IPS-NIHi11 (cell line): ENCODE measurements around the gene RRM2.

Experiments used
- DNase-seq: peaks from one replicate; pipeline ENCODE4 v3.0.0; 2012; ENCODE audit warnings: mixed read lengths, low spot score

Gene RRM2

GRCh38 chr2:10158681-10159080, 36.1 kb downstream of the RRM2 start:
- no peak for DNase-seq

- no peak for DNase-seq
Observed at GRCh38 chr2:10159086-10159485, 36.5 kb downstream of the RRM2 start.

- no peak for DNase-seq
Observed at GRCh38 chr2:10159581-10160131, 37.1 kb downstream of the RRM2 start.

GRCh38 chr2:10160203-10160955, 37.8 kb downstream of the RRM2 start:
- DNase-seq = no peak

GRCh38 chr2:10161206-10161931, 38.8 kb downstream of the RRM2 start:
- DNase-seq = no peak

- no peak for DNase-seq
Observed at GRCh38 chr2:10161961-10162441, 39.5 kb downstream of the RRM2 start.

GRCh38 chr2:10162586-10163497, 40.3 kb downstream of the RRM2 start:
- DNase-seq = peak; percentile 74

- DNase-seq = no peak
Observed at GRCh38 chr2:10163498-10164486, 41.3 kb downstream of the RRM2 start.

GRCh38 chr2:10164601-10165000, 42.1 kb downstream of the RRM2 start:
- DNase-seq = no peak

- DNase-seq = no peak
Observed at GRCh38 chr2:10165282-10165681, 42.7 kb downstream of the RRM2 start.

GRCh38 chr2:10165861-10166675, 43.5 kb downstream of the RRM2 start:
- DNase-seq = no peak

GRCh38 chr2:10166676-10167292, 44.2 kb downstream of the RRM2 start:
- DNase-seq = no peak

GRCh38 chr2:10167316-10167715, 44.8 kb downstream of the RRM2 start:
- DNase-seq = no peak

GRCh38 chr2:10168221-10168620, 45.7 kb downstream of the RRM2 start:
- no peak for DNase-seq

GRCh38 chr2:10169053-10169578, 46.6 kb downstream of the RRM2 start:
- DNase-seq = no peak

- no peak for DNase-seq
Observed at GRCh38 chr2:10169581-10169980, 47.0 kb downstream of the RRM2 start.

- no peak for DNase-seq
Observed at GRCh38 chr2:10170256-10170655, 47.7 kb downstream of the RRM2 start.

GRCh38 chr2:10171006-10171800, 48.7 kb downstream of the RRM2 start:
- no peak for DNase-seq
